GM23248 (cell line): Measurements from ENCODE around the gene VPS13D.

Experiments
- EZH2 ChIP-seq: fragments of 200-600 bp; sonication (generic); IDR thresholded peaks from 2 replicates; pipeline ENCODE4 v1.6.1; 2018; ENCODE audit warnings: antibody characterized with exemption, mild to moderate bottlenecking; ENCODE audit not compliant: insufficient read depth, poor library complexity, severe bottlenecking
- EZH2phosphoT487 ChIP-seq: fragments of 200-600 bp; sonication (generic); IDR thresholded peaks from 2 replicates; pipeline ENCODE4 v1.6.1; 2018; ENCODE audit warnings: antibody characterized with exemption, moderate library complexity, mild to moderate bottlenecking, low read depth; ENCODE audit not compliant: insufficient read depth

- no peak for TF ChIP-seq EZH2phosphoT487
- TF ChIP-seq EZH2, result no peak
Observed at GRCh38 chr1:12442217-12442616, 212.4 kb downstream of the VPS13D start.
